Right hindlimb (tissue), 1 donor: ENCODE data around the gene ECI1.

Experiments used
- DNase-seq: peaks from one replicate; pipeline ENCODE4 v3.0.0-alpha.2; 2018

The ECI1 gene

GRCh38 chr16:2209258-2210008 lies 42.0 kb downstream of the ECI1 start:
- peak; percentile 20 for DNase-seq

- peak; percentile 20 for DNase-seq
These were observed 42.6 kb downstream of the ECI1 start for GRCh38 chr16:2208772-2209171.

GRCh38 chr16:2208308-2208707 lies 43.1 kb downstream of the ECI1 start:
- peak; percentile 30 for DNase-seq

- DNase-seq = no peak
These were observed 43.5 kb downstream of the ECI1 start for GRCh38 chr16:2207872-2208271.

GRCh38 chr16:2206780-2207433 lies 44.5 kb downstream of the ECI1 start:
- no peak for DNase-seq

- peak; percentile 20 for DNase-seq
These were observed 45.0 kb downstream of the ECI1 start for GRCh38 chr16:2206420-2206779.

- no peak for DNase-seq
These were observed 45.4 kb downstream of the ECI1 start for GRCh38 chr16:2205967-2206313.

GRCh38 chr16:2205104-2205966 lies 46.1 kb downstream of the ECI1 start, which contains the start of gene MLST8:
TSS of gene MLST8 (plus strand) at chr16:2205454. CDS start at chr16:2206086, 632 bp downstream.
- DNase-seq = peak; percentile 91

GRCh38 chr16:2204416-2205103 lies 46.8 kb downstream of the ECI1 start:
- DNase-seq = no peak

GRCh38 chr16:2203119-2203688 lies 48.2 kb downstream of the ECI1 start:
- peak; percentile 19 for DNase-seq

- DNase-seq = no peak
These were observed 51.1 kb downstream of the ECI1 start for GRCh38 chr16:2200313-2200712.

- DNase-seq = no peak
These were observed 51.7 kb downstream of the ECI1 start for GRCh38 chr16:2199621-2200139.

GRCh38 chr16:2199095-2199494 lies 52.3 kb downstream of the ECI1 start:
- DNase-seq = peak; percentile 34

GRCh38 chr16:2198283-2198682 lies 53.1 kb downstream of the ECI1 start:
- DNase-seq = no peak

- DNase-seq = peak; percentile 15
These were observed 53.6 kb downstream of the ECI1 start for GRCh38 chr16:2197765-2198164.

- DNase-seq = no peak
These were observed 54.3 kb downstream of the ECI1 start for GRCh38 chr16:2196981-2197511.

GRCh38 chr16:2196162-2196980 lies 55.0 kb downstream of the ECI1 start, which contains the start of gene CASKIN1:
TSS of gene CASKIN1 (minus strand) at chr16:2196605. CDS start at chr16:2196432, 173 bp downstream.
- peak; percentile 46 for DNase-seq

- peak; percentile 33 for DNase-seq
These were observed 55.8 kb downstream of the ECI1 start for GRCh38 chr16:2195322-2196161.

GRCh38 chr16:2194852-2195321 lies 56.5 kb downstream of the ECI1 start:
- DNase-seq = peak; percentile 54
